Adrenal gland (tissue), 12 donors: ENCODE results near the gene PLPP4. TPM values are rescaled to one million over a fixed set of nuclear protein-coding genes. Genes with fewer than 3 reads are reported as not detected.

Source experiments
- DNase-seq, 7 donors: peaks; one replicate each; pipeline ENCODE4 v3.0.0-alpha.2; 2019 to 2020
- H3K27ac ChIP-seq, 5 donors: fragments of 200-600 bp; sonication (generic) in 4 of 5; 1 replicate in 3 of 5; 2 replicates in 2 of 5; pipeline versions ENCODE4 v1.5.1 to v1.8.0; 2016 to 2020; ENCODE audit warnings: mild to moderate bottlenecking in 1 of 5
- H3K27me3 ChIP-seq: fragments of 200-600 bp; 2 replicates; pipeline ENCODE4 v1.8.0; 2021
- H3K36me3 ChIP-seq, 2 donors: fragments of 200-600 bp; replicated peaks in 1 of 2; 1 replicate in 1 of 2; 2 replicates in 1 of 2; pipeline versions ENCODE4 v1.5.1 to v1.8.0; 2018 to 2022
- H3K4me1 ChIP-seq, 2 donors: fragments of 200-600 bp; replicated peaks in 1 of 2; 1 replicate in 1 of 2; 2 replicates in 1 of 2; pipeline versions ENCODE4 v1.5.1 to v1.8.0; 2018 to 2021
- H3K4me3 ChIP-seq, 4 donors: fragments of 200-600 bp; sonication (generic) in 3 of 4; one replicate each; pipeline ENCODE4 v1.5.1; 2016 to 2018
- H3K9me3 ChIP-seq, 3 donors: fragments of 200-600 bp; sonication (generic) in 1 of 3; replicated peaks in 1 of 3; 1 replicate in 2 of 3; 2 replicates in 1 of 3; pipeline versions ENCODE4 v1.5.1 to v1.8.0; 2016 to 2021
- POLR2A ChIP-seq, 2 donors: fragments of 450-650 bp; IDR thresholded peaks; one replicate each; pipeline ENCODE4 v1.6.1; 2017; ENCODE audit warnings: antibody characterized with exemption in 2 of 2, mild to moderate bottlenecking in 2 of 2, moderate library complexity in 1 of 2
- whole genome bisulfite sequencing, 4 donors: extraction: QIAGEN DNeasy Blood & Tissue Kit in 2 of 4; methylation state at CpG; one replicate each; pipeline versions ENCODE4 v1.1.5 to v1.1.7; 2013 to 2017; 5-methylcytosine and 5-hydroxymethylcytosine counted together
- intact Hi-C, 2 donors: fragments of 100-400 bp; cut with DNase I; formaldehyde crosslinking; loops; one replicate each; pipeline versions ENCODE4 v1.14.1 to v1.15.0; 2022 to 2023
- polyA plus RNA-seq, 3 donors: library from polyadenylated mRNA; stranded (reverse); fragments of 200-250 nt in 2 of 3; fragments of 350-450 nt in 1 of 3; fragmentation: Illumina TruSeq in 1 of 3; extraction: RNeasy Lipid Tissue Mini Kit (QIAGEN cat#74804) in 1 of 3; gene quantifications; one replicate each; pipeline ENCODE4 v1.2.3, GENCODE V29; 2013 to 2014
- total RNA-seq, 9 donors: library from RNA; depleted of rRNA in 4 of 9; stranded (reverse); fragments of >200 nt in 4 of 9; fragments of 120-200 nt in 1 of 9; fragmentation: NEBNext Ultra II Directional in 1 of 9; extraction: Animal tissue kit (Norgen Biotek cat#: 25700) in 1 of 9; gene quantifications; one replicate each; pipeline versions ENCODE4 v1.1.0 to v1.2.4, GENCODE V29; 2013 to 2023
- TF ChIP-seq, protein P1 (sequence below), 6 experiments: fragments of 450-650 bp in 4 of 6; fragments of 200-600 bp in 2 of 6; sonication (generic) in 1 of 6; IDR thresholded peaks; 1 replicate in 5 of 6; 2 replicates in 1 of 6; pipeline versions ENCODE4 v1.5.1 to v1.8.0; 2016 to 2021; ENCODE audit warnings: antibody characterized with exemption in 6 of 6, mild to moderate bottlenecking in 2 of 6, moderate library complexity in 1 of 6
- donor health status: healthy with polysubstance abuse.
- donor health status: Bipolar disorder and iron deficiency.
- donor health status: DM: yes; HTN: yes; CAD: no.
- donor health status: DM: no; HTN: no; CAD: no.
- donor health status: DM: no; HTN: no; CAD: no.
- donor health status: DM: yes; HTN: yes; CAD: no.

The PLPP4 gene
- total and polyA plus RNA-seq, 12 donors: 0.09 to 1.4 TPM; not detected in 10

DNA sequence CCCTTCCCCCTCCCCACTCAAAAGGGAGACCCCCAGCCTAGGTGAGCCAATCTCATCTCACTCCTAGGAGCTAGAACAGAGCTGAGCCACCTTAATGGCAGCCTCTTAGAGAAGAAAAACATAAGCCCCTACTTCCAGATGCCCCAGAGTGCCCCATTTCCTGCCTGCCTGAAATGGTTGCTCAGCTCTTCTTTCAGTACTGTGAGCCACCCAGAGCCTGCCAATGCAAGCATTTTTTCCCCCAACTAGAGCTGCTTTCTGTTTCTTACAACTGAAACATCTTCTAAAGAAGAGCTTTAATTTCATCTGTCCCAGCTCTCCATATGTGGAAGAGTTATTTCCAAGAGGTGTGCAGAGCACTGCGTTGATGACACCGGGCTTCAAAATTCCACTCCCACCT, 136.7 kb downstream of the PLPP4 start:
- Histone ChIP-seq H3K27me3 (no peaks in the 10 kb centered on the region), H3K9me3 (no peaks in the 10 kb centered on the region), H3K4me1 (no peaks in the 10 kb centered on the region), H3K36me3 (no peaks in the 10 kb centered on the region), H3K4me3 (no peak overlapping the region), H3K27ac (no peak overlapping the region)
- intact Hi-C loops: no loop called here
- TF ChIP-seq, protein P1, sequence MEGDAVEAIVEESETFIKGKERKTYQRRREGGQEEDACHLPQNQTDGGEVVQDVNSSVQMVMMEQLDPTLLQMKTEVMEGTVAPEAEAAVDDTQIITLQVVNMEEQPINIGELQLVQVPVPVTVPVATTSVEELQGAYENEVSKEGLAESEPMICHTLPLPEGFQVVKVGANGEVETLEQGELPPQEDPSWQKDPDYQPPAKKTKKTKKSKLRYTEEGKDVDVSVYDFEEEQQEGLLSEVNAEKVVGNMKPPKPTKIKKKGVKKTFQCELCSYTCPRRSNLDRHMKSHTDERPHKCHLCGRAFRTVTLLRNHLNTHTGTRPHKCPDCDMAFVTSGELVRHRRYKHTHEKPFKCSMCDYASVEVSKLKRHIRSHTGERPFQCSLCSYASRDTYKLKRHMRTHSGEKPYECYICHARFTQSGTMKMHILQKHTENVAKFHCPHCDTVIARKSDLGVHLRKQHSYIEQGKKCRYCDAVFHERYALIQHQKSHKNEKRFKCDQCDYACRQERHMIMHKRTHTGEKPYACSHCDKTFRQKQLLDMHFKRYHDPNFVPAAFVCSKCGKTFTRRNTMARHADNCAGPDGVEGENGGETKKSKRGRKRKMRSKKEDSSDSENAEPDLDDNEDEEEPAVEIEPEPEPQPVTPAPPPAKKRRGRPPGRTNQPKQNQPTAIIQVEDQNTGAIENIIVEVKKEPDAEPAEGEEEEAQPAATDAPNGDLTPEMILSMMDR (IDR thresholded peaks at IDR 0.05): no peak
- no peak for TF ChIP-seq POLR2A (IDR thresholded peaks at IDR 0.05)
- no peak for DNase-seq
- WGBS, 4 donors: 86 to 89% (median 87%) methylated on average over 2 of the region's 2 CpGs

DNA sequence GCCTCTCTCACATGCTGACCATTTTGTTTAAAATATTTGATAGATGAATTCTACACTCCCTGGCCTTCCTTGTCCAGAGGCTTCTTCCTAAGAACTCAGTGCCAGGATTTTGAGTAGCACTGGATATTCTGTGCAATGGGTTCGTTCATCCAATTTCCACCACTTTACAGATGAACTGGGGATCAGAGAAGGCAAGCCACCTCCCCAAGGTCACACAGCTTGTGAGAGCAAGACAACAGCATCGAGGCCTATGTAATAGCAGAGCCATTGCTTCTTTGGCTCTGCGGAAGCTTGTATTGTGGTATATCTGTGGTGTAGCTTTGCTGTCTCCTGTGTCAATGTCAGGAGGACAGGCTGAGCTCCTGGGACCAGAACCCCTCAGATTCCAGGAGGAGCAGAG, 140.9 kb downstream of the PLPP4 start:
- no peak overlapping the region for H3K27ac ChIP-seq
- H3K9me3 ChIP-seq: no peaks in the 10 kb centered on the region
- no peaks in the 10 kb centered on the region for H3K27me3 ChIP-seq
- no peaks in the 10 kb centered on the region for H3K36me3 ChIP-seq
- no peak overlapping the region for H3K4me3 ChIP-seq
- no peaks in the 10 kb centered on the region for H3K4me1 ChIP-seq
- TF ChIP-seq POLR2A (IDR thresholded peaks at IDR 0.05): no peak
- TF ChIP-seq, protein P1 (IDR thresholded peaks at IDR 0.05): no peak
- intact Hi-C loops: no loop called here
- DNase-seq: no peak
- WGBS, 4 donors: 76 to 89% (median 79%) methylated on average over 3 of the region's 3 CpGs

DNA sequence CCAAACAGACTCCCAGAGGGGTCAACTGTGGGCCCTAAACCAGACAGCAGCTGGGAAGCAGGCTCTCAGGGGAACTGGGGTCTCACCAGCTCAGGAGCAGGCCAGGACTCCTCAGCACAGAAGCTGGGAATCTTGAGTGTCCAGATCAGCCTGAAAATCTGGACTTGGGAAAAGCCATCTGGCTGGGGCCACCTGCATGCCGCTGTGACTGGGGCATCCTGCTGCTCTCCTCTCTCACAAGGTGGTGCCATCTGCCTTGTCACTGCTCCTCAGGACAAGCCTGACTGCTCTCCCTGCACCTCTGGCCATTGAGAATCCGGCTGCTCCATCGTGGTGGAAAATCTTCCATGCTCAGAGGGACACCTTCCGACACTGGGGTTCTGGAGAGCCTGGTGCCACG, 141.4 kb downstream of the PLPP4 start:
- intact Hi-C loops: no loop called here
- Histone ChIP-seq H3K9me3 (no peaks in the 10 kb centered on the region), H3K27me3 (no peaks in the 10 kb centered on the region), H3K4me1 (no peaks in the 10 kb centered on the region), H3K4me3 (no peak overlapping the region), H3K27ac (no peak overlapping the region), H3K36me3 (no peaks in the 10 kb centered on the region)
- whole genome bisulfite sequencing, 4 donors: 56 to 72% (median 61%) methylated on average over 3 to 5 of the region's 5 CpGs
- no peak for DNase-seq
- TF ChIP-seq, protein P1 (IDR thresholded peaks at IDR 0.05): no peak
- TF ChIP-seq POLR2A (IDR thresholded peaks at IDR 0.05): no peak

DNA sequence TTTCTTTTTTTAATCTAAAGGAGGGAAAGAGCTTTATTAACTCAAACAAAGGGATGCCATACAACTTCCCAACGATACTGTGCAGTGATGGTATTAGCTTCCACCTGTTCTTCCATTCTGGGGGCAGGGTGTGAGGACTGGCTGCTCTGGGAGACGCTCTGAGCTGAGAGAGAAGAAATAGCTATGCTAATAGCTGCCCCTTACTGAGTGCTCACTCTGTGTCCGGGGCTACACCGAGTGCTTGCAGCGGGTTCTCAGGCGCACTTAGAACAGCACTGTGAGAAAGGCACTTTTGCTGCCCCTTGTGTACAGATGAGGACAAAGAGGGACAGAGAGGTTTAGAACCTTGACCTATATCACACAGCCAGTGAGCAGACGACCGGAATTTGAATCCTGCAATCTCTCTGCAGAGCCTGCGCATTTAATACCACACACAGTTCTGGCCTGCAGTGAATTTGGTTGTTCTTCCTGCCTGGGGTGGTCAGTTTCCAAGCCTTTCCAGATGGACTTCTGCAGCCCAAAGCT, 142.2 kb downstream of the PLPP4 start:
- Histone ChIP-seq H3K27me3 (no peaks in the 10 kb centered on the region), H3K4me1 (no peaks in the 10 kb centered on the region), H3K27ac (no peak overlapping the region), H3K36me3 (no peaks in the 10 kb centered on the region), H3K9me3 (no peaks in the 10 kb centered on the region), H3K4me3 (no peak overlapping the region)
- intact Hi-C loops: no loop called here
- TF ChIP-seq, protein P1 (IDR thresholded peaks at IDR 0.05): no peak
- DNase-seq: no peak
- WGBS, 4 donors: 60 to 69% (median 67%) methylated on average over 9 of the region's 9 CpGs
